ENCODE results near the gene TMTC1. TPM values are rescaled to one million over a fixed set of nuclear protein-coding genes. Genes with fewer than 3 reads are reported as not detected.

Gene TMTC1
- total and polyA plus RNA-seq, 2 of the 8 experiments (the other 6 are each of a cell fraction or from before 2014, with no cell fraction given) = 15.4 to 20.8 TPM

DNA sequence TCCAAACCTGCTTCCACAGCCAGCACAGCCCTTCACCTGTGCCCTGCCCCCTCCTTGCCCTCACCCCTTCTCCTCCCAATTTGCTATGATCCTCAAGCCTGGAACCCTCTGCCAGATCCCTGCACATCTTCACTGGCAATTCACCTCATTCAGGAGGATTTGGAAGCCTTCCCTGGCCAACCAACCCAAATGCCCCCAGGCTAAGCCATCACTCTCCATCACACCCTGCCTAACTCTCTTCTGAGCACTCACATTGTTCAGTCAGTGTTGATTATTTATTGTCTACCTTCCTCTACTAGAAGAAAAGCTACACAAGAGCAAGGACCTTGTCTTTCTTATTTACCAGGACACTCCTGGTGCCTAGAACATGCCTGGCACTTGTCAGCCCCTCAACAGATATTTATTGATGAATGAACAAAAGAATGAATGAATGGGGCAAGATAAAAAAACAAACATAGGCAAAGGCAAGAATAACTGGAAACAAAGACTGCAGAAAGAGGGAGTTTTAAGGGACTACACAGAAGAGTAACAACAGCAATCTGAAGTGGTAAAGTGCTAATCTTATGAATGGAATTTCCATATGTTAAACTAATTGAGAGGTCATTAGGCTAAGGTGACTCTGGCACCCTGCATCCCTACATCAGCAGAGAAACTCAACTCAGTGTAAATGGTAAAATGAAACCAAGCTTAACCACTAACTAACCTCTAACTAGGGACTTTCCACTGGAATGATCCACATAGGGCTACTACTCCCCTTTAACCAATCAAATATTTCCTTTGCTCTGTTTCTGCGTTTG lies 33.4 kb downstream of the TMTC1 start:
- H3K23me2 ChIP-seq (ENCODE audit: low read depth, low read length) = no peaks in the 10 kb centered on the region
- no peak overlapping the region for H2BK15ac ChIP-seq (ENCODE audit: low read length)
- H3K56ac ChIP-seq (replicated peaks; ENCODE audit: insufficient read length, low read depth, low read length) = no peak overlapping the region
- WGBS, 2 experiments (ENCODE audit: extremely low coverage in 1 of 2, insufficient coverage in 1 of 2, insufficient read length in 1 of 2, insufficient replicate concordance in 2 of 2, low coverage in 1 of 2, low lambda C conversion rate in 2 of 2, missing lambda C conversion rate in 1 of 2) = 82% methylated on average over 1 of the region's 1 CpG; no CpG with 5 or more reads in 1 of the 2 experiments
- no peak overlapping the region for H4K8ac ChIP-seq (ENCODE audit: extremely low read depth, insufficient read depth, low read length)
- H3K4me2 ChIP-seq (ENCODE audit: insufficient read depth in 1 of 2, low read depth in 2 of 2, low read length in 2 of 2) = no peak overlapping the region
- no peak overlapping the region for H2BK120ac ChIP-seq (replicated peaks; ENCODE audit: low read depth, low read length)
- H3K18ac ChIP-seq (ENCODE audit: extremely low read depth, low read length) = no peak overlapping the region
- no peaks in the 10 kb centered on the region for H3K79me1 ChIP-seq (ENCODE audit: low read depth, low read length)
- H3K27ac ChIP-seq (ENCODE audit: low read depth, low read length) = no peak overlapping the region
- no peaks in the 10 kb centered on the region for H3K9me3 ChIP-seq (ENCODE audit: insufficient read depth in 2 of 2, low read depth in 1 of 2, low read length in 1 of 2)
- ChIA-PET POLR2A (ENCODE audit: partially characterized antibody) (no interaction called here), CTCF (ENCODE audit: partially characterized antibody) (no interaction called here)
- H4K5ac ChIP-seq (ENCODE audit: insufficient read length, low read depth, low read length) = no peak overlapping the region
- H3K27me3 ChIP-seq (replicated peaks in 1 of 4; ENCODE audit: control insufficient read depth in 3 of 4, extremely low read depth in 1 of 4, insufficient read depth in 3 of 4, low read length in 3 of 4) = no peaks in the 10 kb centered on the region
- H3K4me3 ChIP-seq (ENCODE audit: extremely low read depth in 1 of 4, insufficient read depth in 2 of 4, low read depth in 3 of 4, low read length in 4 of 4) = no peak overlapping the region
- peaks cover 0 to 5% (median 2%) of the 10 kb centered on the region in 4 experiments; a peak in 4 of 7 replicates for H3K4me1 ChIP-seq (replicated peaks in 1 of 4; ENCODE audit: control insufficient read depth in 3 of 4, insufficient read depth in 4 of 4, low read length in 3 of 4)
- peaks cover 2 to 26% (median 5%) of the 10 kb centered on the region in 4 experiments; a peak in 4 of 8 replicates for H3K36me3 ChIP-seq (ENCODE audit: control insufficient read depth in 2 of 4, insufficient read depth in 4 of 4, low read length in 3 of 4)
- no peak for DNase-seq (ENCODE audit: low read depth in 1 of 2, low spot score in 2 of 2)
- no peak overlapping the region for H2BK12ac ChIP-seq (ENCODE audit: low read depth, low read length)
- no peak overlapping the region for H3K9ac ChIP-seq (replicated peaks in 1 of 4; ENCODE audit: extremely low read depth in 1 of 4, low read depth in 3 of 4, low read length in 3 of 4)
- TF ChIP-seq CEBPB (IDR thresholded peaks at IDR 0.05; ENCODE audit: low read depth, low read length) (no peak), EP300 (IDR thresholded peaks at IDR 0.05; ENCODE audit: borderline replicate concordance in 1 of 2, low read depth in 2 of 2, low read length in 2 of 2) (no peak), RBBP5 (IDR thresholded peaks at IDR 0.05; ENCODE audit: borderline replicate concordance, low read depth, low read length) (no peak)
- no peak overlapping the region for H3K4ac ChIP-seq (replicated peaks; ENCODE audit: insufficient read length, low read depth, low read length)
- no peak overlapping the region for H4K91ac ChIP-seq (replicated peaks; ENCODE audit: insufficient read length, low read length)
- H4K20me1 ChIP-seq (replicated peaks in 1 of 2; ENCODE audit: control insufficient read depth in 1 of 2, insufficient read depth in 2 of 2, low read length in 2 of 2) = no peaks in the 10 kb centered on the region
- no peak overlapping the region for H2BK5ac ChIP-seq (ENCODE audit: low read depth, low read length)
- H2AK5ac ChIP-seq (ENCODE audit: low read depth, low read length) = no peak overlapping the region
- no peaks in the 10 kb centered on the region; a peak in 1 of 4 replicates for H3K79me2 ChIP-seq (ENCODE audit: control insufficient read depth in 1 of 2, insufficient read depth in 2 of 2, low read length in 2 of 2)
- no peak overlapping the region for H3K23ac ChIP-seq (ENCODE audit: insufficient read length)
- H3K14ac ChIP-seq (ENCODE audit: insufficient read length) = no peak overlapping the region
- H2BK20ac ChIP-seq (ENCODE audit: low read length) = no peak overlapping the region
- no peak overlapping the region for H2AFZ ChIP-seq (ENCODE audit: low read length)
- no peak for FAIRE-seq
